Esophagus (tissue), 2 donors: ENCODE data around the gene CCDC141. TPM values are rescaled to one million over a fixed set of nuclear protein-coding genes. Genes with fewer than 3 reads are reported as not detected.
"Not testable (repeated sequence)": the region's sequence is repeated elsewhere in the genome, so short reads cannot be mapped to it uniquely, and the experiment has no call there.

Experiments
- H3K27ac ChIP-seq, 2 donors: one replicate each; pipeline ENCODE4 v1.5.1; 2013; ENCODE audit warnings: low read depth in 2 of 2, mild to moderate bottlenecking in 2 of 2, inconsistent platforms in 1 of 2, low read length in 1 of 2, moderate library complexity in 1 of 2
- H3K27me3 ChIP-seq, 2 donors: one replicate each; pipeline ENCODE4 v1.6.1; 2013; ENCODE audit warnings: low read length in 2 of 2, control low read depth in 1 of 2, mild to moderate bottlenecking in 1 of 2; ENCODE audit not compliant: insufficient read depth in 2 of 2, control insufficient read depth in 1 of 2
- H3K36me3 ChIP-seq, 2 donors: one replicate each; pipeline ENCODE4 v1.6.1; 2013; ENCODE audit warnings: low read length in 1 of 2; ENCODE audit not compliant: control insufficient read depth in 2 of 2, insufficient read depth in 2 of 2
- H3K4me1 ChIP-seq, 2 donors: one replicate each; pipeline ENCODE4 v1.6.1; 2013; ENCODE audit warnings: low read length in 1 of 2; ENCODE audit not compliant: control insufficient read depth in 2 of 2, insufficient read depth in 2 of 2
- H3K4me3 ChIP-seq, 2 donors: one replicate each; pipeline ENCODE4 v1.5.1; 2013; ENCODE audit warnings: low read length in 2 of 2, mild to moderate bottlenecking in 2 of 2, low read depth in 1 of 2, moderate library complexity in 1 of 2
- H3K9me3 ChIP-seq, 2 donors: one replicate each; pipeline ENCODE4 v1.6.1; 2013; ENCODE audit warnings: mild to moderate bottlenecking in 2 of 2, low read depth in 1 of 2, low read length in 1 of 2, moderate library complexity in 1 of 2; ENCODE audit not compliant: control insufficient read depth in 2 of 2, insufficient read depth in 1 of 2
- WGBS, 2 donors: extraction: QIAGEN DNeasy Blood & Tissue Kit; methylation state at CpG; one replicate each; pipeline ENCODE4 v1.1.7; 2013; 5-methylcytosine and 5-hydroxymethylcytosine counted together
- polyA plus RNA-seq, 2 donors: library from polyadenylated mRNA; stranded (reverse); fragments of 200-250 nt; gene quantifications; one replicate each; pipeline ENCODE4 v1.2.3, GENCODE V29; 2013
- donor health status: healthy with polysubstance abuse.
- donor health status: Bipolar disorder and iron deficiency.

The CCDC141 gene
- polyA plus RNA-seq, 2 donors, result 0.01 to 0.06 TPM

DNA sequence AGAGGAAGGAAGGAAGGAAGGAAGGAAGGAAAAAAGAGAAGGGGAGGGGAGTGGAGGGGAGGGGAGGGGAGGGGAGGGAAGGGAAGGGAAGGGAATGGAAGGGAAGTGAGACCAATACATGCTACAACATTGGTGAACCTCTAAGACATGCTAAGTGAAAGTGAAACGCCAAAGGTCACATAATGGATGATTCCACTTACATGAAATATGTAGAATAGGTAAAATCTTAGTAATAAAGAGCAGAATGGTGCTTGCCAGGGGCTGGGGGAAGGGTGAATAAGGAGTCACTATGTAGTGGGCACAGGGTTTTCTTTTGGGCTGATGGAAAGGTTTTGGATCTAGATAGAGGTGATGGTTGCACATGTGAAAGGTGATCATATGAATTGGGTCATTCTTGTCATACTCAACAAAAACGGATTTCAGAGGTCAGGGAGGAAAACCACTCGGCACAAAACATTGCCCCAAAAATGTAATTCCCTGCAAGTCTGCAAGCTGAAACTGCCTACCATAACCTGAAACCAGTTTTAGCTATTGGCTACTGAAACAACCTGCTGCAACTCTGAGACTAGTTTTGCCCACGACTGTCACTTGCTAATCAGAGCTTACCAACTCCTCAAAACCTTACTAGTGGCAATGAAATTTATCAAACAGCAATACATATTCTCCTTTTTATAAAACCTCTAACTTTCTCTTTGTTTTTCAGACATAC lies 59.2 kb downstream of the CCDC141 start:
- no peaks in the 10 kb centered on the region for H3K27me3 ChIP-seq
- WGBS, 2 donors, result 71 to 84% methylated on average over 4 of the region's 4 CpGs
- no peak overlapping the region for H3K4me3 ChIP-seq
- H3K27ac ChIP-seq, result no peak overlapping the region
- H3K36me3 ChIP-seq, result no peaks in the 10 kb centered on the region
- H3K4me1 ChIP-seq, result no peaks in the 10 kb centered on the region
- H3K9me3 ChIP-seq, result no peaks in the 10 kb centered on the region

DNA sequence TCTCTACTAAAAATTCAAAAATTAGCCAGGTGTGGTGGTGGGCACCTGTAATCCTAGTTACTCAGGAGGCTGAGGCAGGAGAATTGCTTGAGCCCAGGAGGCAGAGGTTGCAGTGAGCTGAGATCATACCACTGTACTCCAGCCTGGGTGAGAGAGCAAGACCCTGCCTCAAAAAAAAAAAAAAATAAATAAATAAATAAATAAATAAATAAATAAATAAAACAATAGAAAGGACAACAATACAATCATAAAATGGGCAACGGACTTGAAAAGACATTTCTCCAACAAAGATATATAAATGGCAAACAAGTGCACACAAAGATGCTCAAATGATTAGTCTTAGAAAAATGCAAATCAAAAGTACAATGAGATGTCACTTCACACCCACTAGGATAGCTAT lies 60.5 kb downstream of the CCDC141 start:
- H3K27ac ChIP-seq, H3K4me1 ChIP-seq, H3K9me3 ChIP-seq, H3K4me3 ChIP-seq, H3K36me3 ChIP-seq, H3K27me3 ChIP-seq: not testable (repeated sequence)
- 91 to 98% methylated on average over 1 of the region's 1 CpG for WGBS, 2 donors

DNA sequence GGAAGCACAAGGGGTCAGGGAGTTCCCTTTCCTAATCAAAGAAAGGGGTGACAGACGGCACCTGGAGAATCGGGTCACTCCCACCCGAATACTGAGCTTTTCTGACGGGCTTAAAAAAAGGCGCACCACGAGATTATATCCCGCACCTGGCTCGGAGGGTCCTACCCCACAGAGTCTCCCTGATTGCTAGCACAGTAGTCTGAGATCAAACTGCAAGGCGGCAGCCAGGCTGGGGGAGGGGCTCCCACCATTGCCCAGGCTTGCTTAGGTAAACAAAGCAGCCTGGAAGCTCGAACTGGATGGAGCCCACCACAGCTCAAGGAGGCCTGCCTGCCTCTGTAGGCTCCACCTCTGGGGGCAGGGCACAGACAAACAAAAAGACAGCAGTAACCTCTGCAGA lies 67.3 kb downstream of the CCDC141 start:
- not testable (repeated sequence) for H3K27ac ChIP-seq, H3K4me3 ChIP-seq, H3K27me3 ChIP-seq, H3K9me3 ChIP-seq, H3K4me1 ChIP-seq, H3K36me3 ChIP-seq
- 84 to 88% methylated on average over 6 to 10 of the region's 10 CpGs for WGBS, 2 donors

DNA sequence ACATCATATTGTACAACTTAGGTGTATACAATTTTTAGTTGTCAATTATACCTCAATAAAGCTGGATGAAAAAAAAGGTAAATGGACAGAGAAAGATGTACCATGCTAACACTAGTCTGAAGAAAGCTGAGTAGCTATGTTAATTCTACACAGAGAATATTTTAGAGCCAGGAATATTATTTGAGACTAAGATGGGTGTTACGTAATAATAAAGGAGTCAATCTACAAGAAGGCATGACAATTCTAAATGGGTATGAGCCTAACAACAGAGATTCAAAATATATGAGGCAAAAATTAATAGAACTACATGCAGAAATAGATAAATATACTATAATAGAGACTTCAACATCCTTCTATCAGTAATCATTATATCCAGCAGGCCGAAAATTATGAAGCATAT lies 69.1 kb downstream of the CCDC141 start:
- Histone ChIP-seq H3K4me1 (no peaks in the 10 kb centered on the region), H3K4me3 (no peak overlapping the region), H3K9me3 (no peaks in the 10 kb centered on the region), H3K27me3 (no peaks in the 10 kb centered on the region), H3K27ac (no peak overlapping the region), H3K36me3 (no peaks in the 10 kb centered on the region)
- WGBS, 2 donors, result 87 to 89% methylated on average over 2 of the region's 2 CpGs

DNA sequence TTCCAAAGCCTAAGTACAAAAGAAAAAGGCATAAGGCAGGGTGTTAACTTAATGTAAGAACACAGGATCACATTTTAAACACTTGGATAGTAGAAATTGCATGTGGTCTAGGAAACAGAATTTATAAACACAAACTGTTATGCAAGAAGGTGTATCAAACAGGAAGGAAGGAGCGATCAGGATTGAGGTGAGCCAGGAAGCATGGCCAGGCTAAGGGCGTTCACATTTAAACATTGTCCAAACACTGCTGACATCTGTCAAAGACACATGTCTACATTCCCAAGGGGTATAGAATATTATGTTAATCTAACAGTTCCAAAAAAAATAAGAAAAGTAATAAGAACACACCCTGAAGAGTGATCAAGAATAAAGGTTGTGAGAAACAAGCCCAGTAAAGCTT lies 71.3 kb downstream of the CCDC141 start:
- H3K4me3 ChIP-seq, result no peak overlapping the region
- no peaks in the 10 kb centered on the region for H3K9me3 ChIP-seq
- no peaks in the 10 kb centered on the region for H3K36me3 ChIP-seq
- H3K27me3 ChIP-seq, result no peaks in the 10 kb centered on the region
- no peak overlapping the region for H3K27ac ChIP-seq
- H3K4me1 ChIP-seq, result no peaks in the 10 kb centered on the region
- WGBS, 2 donors, result 73 to 76% methylated on average over 2 of the region's 2 CpGs

DNA sequence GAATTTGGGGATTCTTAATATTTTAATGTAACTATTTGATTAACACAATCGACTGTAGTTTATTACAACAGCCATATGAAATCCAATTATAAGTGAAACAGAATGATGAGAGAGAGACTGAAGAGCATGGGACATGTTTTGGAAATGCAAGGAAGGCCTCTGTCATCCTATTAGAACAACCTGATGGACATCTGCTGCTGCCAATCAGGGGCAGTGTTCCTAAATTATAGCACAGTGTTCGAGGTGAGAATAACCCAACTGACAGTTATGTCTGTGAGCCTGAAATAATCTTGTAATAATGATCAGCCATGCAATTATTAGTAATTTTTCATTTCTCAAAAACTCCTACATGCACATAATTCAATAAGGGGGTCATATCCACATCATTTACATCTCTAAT lies 73.6 kb downstream of the CCDC141 start:
- WGBS, 2 donors, result 72 to 87% methylated on average over 2 of the region's 2 CpGs
- H3K36me3 ChIP-seq, result no peaks in the 10 kb centered on the region

DNA sequence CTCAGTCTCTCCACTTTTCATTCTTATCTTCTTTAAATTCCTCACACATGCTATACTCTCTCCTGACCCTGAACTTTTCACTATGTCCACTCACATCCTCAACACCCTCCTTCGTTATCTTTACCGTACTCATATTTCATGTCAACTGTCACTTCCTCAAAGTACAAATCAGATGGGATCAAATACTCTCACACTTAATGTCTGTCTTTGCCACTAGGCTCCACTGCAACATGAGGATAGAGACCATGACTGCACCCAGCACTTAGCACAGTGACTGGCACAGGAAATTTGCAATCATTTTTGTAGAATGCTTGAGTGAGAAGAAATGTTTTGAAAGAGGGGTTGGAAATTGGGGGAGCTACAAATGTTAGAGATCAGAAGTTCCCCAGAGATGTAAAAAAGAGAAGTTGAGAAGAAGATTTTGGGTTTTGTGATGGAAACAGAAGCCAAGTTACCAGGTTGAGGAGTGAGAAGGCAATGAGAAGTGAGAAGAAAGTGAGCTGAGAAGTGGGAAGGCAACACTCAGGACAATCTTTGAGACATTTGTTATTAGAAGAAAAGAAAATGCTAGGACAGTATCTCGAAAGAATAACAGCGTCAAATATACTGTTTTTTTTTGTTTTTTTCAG lies 87.0 kb downstream of the CCDC141 start:
- WGBS, 2 donors, result 89 to 90% methylated on average over 4 of the region's 4 CpGs

More for the DNA sequence above, 73.6 kb downstream of the CCDC141 start:
- Histone ChIP-seq H3K4me3 (no peak overlapping the region), H3K27ac (no peak overlapping the region), H3K4me1 (no peaks in the 10 kb centered on the region), H3K9me3 (no peaks in the 10 kb centered on the region), H3K27me3 (no peaks in the 10 kb centered on the region)

DNA sequence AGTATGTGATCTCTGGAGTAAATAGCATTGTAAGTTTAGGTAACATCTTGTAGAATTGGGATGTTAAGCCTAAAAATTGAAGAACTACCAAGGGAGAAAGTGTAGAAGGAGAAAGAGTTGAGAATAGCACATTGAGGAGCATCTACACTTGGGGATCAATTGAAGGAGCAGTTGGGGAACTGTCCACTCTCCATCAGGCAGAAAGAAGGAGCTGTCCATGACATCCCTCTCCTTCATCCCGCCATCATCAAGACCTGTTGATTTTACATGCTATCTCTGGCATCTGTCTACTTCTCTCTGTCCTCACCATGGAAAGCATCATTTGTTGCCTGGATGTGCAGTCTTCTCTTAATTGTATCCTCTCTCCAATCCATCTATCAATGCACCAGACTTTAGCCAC lies 87.8 kb downstream of the CCDC141 start:
- WGBS, 2 donors, result 97 to 100% methylated on average over 1 of the region's 1 CpG
- H3K36me3 ChIP-seq, result no peaks in the 10 kb centered on the region
- no peaks in the 10 kb centered on the region for H3K9me3 ChIP-seq
- no peak overlapping the region for H3K27ac ChIP-seq
- H3K4me1 ChIP-seq, result no peaks in the 10 kb centered on the region
- H3K4me3 ChIP-seq, result no peak overlapping the region
- H3K27me3 ChIP-seq, result no peaks in the 10 kb centered on the region

More for the DNA sequence above, 87.0 kb downstream of the CCDC141 start:
- Histone ChIP-seq H3K4me1 (no peaks in the 10 kb centered on the region), H3K27ac (no peak overlapping the region), H3K4me3 (no peak overlapping the region), H3K9me3 (no peaks in the 10 kb centered on the region), H3K36me3 (no peaks in the 10 kb centered on the region), H3K27me3 (no peaks in the 10 kb centered on the region)

DNA sequence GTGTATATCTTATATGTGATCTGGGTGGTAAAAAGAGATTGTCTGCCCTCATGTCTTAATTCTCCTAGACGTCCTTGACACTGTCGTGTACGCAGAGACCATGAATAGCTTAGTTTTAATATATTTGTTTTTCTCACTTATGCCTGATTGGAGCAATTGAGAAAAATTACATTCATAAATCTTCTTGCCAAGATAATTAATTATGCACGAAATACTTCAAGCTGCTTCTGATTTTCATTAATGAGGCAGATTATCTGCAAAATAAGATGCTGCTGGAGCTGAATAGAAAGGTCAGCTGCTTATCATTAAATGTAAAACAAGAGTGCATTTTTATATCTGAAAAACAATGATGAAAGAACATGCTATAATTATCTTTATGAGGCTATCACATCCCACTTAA lies 95.9 kb downstream of the CCDC141 start:
- Histone ChIP-seq H3K9me3 (no peaks in the 10 kb centered on the region), H3K27ac (no peak overlapping the region), H3K4me1 (no peaks in the 10 kb centered on the region), H3K27me3 (no peaks in the 10 kb centered on the region), H3K36me3 (no peaks in the 10 kb centered on the region), H3K4me3 (no peak overlapping the region)
- 73 to 74% methylated on average over 4 of the region's 4 CpGs for WGBS, 2 donors
